ENCODE results near the gene PAIP2.
A peak's percentile ranks its signal among the peaks of the same experiment; 100 is the strongest.

The PAIP2 gene, protein sequence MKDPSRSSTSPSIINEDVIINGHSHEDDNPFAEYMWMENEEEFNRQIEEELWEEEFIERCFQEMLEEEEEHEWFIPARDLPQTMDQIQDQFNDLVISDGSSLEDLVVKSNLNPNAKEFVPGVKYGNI

DNA sequence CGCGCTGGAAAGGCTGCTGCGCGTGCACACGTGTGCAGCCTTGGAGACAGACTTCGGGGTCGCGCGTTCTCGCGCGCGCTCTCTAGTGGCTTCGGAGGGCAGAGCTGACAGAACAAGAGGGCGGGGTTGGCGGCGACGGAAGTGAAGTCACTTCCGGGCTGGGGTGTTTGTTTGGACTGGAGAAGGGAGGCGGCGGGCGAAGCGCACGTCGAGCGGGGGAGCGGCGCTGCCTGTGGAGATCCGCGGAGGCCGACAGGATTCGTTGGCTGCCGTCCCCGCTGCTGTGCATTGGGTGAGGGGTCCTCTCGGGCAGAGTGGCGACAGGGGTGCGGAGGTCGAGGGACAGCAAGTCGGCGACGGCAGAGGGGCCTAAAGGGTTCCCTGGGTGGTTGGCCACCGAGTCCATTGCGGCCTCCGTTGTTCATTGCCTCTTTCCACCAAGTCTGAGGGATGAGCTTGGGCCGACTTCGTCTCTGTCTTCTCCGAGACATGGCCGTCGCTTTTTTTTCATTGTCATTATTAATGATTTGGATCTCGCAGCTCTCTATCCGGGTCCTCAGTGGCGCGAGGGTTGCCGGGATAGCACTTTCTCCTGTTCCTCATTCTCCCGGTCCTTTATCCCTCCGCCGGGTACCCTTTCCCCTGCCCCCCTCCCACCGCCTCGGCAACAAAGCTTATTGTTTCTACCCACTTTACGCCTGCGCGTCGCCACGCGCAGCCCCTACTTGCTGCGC, at the start of gene PAIP2:
Gene PAIP2 (plus strand): TSS at position 166 of the 734 bp plus-strand sequence. CDS start 21,931 bp downstream, outside the sequence.
- H3K4me3 ChIP-seq (ENCODE audit: low read length), result peak within 1 kb of the TSS; percentile 100
- peak; percentile 97 for DNase-seq (ENCODE audit: low read depth)
- TF ChIP-seq CTCF (conservative IDR thresholded peaks at IDR 0.05; ENCODE audit: low read length), result peak; percentile 71

DNA sequence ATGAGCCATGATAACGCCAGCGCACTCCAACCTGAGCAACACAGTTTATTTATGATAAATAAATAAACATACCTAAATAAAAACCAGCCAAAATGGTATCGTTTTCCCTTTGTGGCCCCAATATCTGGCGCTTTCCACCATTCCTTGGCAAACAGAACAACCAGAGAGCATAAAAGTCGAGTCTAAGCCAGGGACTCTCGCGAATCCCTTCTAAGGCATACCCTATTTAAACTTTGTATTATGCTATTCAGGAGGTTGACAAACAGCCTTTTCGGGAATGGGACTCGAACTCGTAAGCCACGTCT, 48.5 kb upstream of the PAIP2 start:
- no peak for TF ChIP-seq CTCF (conservative IDR thresholded peaks at IDR 0.05; ENCODE audit: low read length)
- H3K4me3 ChIP-seq (ENCODE audit: low read length), result peak overlapping the region; percentile 90
- DNase-seq (ENCODE audit: low read depth), result no peak

DNA sequence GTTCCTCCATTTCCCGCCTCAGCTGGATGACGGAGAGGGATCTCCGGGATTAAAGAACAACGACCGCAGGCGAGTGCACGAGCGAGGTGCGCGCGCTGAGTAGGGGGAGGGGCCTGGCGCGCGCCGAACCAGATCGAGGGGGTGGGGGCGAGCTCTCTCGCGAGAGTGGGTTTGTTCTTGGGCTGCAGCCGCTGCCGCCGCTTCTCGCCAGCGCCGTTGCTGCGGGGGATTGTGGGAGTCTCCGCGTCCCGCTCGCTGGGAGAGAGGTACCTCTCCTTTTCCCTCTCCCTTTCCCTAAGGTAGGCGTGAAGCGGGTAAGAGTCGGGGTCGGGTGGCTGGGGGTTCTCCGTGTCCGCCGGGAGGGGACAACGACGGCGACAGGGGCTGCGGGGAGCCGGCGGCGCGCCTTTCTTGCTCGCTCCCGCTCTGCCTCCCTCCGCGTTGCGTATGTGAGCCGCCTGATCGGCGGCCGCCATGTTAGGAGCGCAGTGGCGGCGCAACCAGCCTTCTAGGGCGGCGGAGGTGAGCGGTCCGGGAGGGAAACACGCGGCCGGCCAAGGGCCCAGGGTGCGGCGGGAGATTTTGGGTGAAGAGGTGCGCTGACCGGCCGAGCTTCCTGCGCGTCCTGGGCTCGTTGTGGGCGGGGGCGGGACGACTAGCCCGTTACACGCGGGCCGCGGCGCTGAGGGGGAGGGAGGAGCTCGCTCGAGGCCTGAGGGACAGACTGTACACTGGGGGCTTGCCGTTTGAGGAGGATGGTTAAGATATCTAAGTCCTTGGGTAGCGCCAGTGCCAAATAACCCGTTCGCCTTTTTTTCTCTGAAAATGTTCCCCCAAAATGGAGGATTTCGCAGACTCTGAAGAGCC, 47.9 kb upstream of the PAIP2 start, which contains the start of gene MATR3:
Gene MATR3 (plus strand): TSS at position 234 of the 867 bp plus-strand sequence. CDS start 13,676 bp downstream, outside the sequence.
- peak; percentile 95 for DNase-seq (ENCODE audit: low read depth)
- TF ChIP-seq CTCF (conservative IDR thresholded peaks at IDR 0.05; ENCODE audit: low read length), result no peak

DNA sequence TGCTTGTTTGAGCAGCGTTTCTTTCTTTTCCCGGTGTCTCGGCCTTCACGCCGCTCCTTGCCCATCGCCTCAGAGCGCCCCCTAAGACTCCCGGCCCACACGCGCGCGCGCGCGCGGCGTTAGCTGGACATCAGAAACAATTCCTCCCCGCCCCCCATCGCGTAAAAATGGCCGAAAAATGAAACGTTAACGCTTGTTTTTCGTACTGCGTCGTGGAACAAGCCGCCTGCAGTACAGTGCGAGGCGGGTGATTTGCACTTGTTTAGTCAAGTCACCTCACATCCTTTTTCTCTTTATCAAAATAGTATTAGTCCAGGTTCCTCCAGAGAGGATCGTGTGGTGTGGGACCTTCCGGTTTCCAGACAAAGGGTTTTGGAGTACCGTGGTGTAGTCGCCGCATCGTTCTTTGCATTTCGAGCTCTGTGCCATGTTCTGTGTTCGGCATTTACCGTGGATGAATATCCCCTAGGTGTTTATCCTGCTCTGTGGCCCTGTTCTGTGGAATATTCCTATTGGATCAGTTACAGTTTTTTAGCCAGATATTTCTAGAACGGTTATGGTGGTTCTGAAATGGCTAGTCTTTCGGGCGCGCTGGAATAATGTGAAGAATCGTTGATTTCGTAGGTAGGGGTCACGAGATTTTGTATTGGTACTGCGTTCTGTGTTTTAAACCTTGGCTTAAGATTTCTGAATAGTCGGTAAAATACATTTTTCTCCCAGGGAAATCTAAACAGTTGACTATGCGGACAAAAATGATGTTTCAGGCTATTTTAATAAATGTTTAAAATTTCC, 47.1 kb upstream of the PAIP2 start:
- H3K4me3 ChIP-seq (ENCODE audit: low read length), result peak overlapping the region; percentile 90
- peak; percentile 41 for TF ChIP-seq CTCF (conservative IDR thresholded peaks at IDR 0.05; ENCODE audit: low read length)
- peak; percentile 77 for DNase-seq (ENCODE audit: low read depth)

More for the DNA sequence above, 47.9 kb upstream of the PAIP2 start, which contains the start of gene MATR3:
- peak within 1 kb of the TSS; percentile 90 for H3K4me3 ChIP-seq (ENCODE audit: low read length)

DNA sequence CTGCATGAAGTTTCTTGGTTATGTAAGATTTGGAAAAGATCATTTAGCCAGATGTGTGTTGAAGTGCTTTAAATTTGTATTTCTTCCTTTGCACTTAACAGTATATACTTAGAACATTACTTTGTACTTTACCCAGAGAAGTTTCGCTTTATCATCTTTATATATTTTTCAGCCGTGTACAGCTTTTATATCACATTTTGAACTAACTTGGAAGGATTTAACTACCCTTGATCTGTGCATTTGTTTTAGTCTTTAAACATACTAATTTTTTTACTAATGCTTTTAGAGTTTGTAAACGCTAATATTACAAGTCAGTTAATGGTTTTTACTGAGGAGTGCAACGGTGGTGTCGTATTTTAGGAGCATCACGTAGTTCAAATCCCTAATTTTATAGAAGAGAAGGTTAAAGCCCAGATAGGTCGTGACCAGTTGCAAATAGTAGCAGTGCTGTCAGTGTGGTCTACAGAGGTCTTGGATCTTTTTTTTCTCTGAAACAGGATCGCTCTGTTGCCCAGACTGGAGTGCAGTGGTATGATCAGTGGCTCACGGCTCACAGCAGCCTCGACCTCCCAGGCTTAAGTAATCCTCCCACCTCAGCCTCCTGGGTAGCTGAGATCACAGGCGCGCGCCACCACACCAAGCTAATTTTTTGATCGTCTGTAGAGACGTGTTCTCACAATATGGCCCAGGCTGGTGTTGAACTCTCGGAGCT, 46.2 kb upstream of the PAIP2 start:
- H3K4me3 ChIP-seq (ENCODE audit: low read length), result peak overlapping the region; percentile 90
- no peak for DNase-seq (ENCODE audit: low read depth)
- no peak for TF ChIP-seq CTCF (conservative IDR thresholded peaks at IDR 0.05; ENCODE audit: low read length)

DNA sequence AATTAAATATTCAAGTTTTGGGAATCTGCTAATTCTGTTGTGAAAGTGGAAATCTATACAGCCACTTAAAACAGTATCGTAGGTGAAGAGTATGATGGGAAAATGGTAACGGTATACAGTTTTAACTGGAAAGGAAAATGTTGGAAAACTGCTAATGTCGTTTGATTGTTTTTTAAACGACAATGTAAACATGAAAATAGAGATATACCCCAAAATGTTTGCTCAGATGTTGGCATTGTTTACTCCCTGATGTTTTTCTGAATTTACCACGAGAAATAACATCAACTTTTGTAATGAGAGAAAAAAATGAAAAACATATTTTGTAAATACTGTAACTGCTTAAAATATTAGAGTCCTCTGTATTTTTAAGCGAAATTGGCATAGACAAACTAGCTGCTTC, 45.5 kb upstream of the PAIP2 start:
- TF ChIP-seq CTCF (conservative IDR thresholded peaks at IDR 0.05; ENCODE audit: low read length), result no peak
- no peak overlapping the region for H3K4me3 ChIP-seq (ENCODE audit: low read length)
- no peak for DNase-seq (ENCODE audit: low read depth)

All from AG10803 (cell line).